Measurements from ENCODE around the gene CNNM4.

DNA sequence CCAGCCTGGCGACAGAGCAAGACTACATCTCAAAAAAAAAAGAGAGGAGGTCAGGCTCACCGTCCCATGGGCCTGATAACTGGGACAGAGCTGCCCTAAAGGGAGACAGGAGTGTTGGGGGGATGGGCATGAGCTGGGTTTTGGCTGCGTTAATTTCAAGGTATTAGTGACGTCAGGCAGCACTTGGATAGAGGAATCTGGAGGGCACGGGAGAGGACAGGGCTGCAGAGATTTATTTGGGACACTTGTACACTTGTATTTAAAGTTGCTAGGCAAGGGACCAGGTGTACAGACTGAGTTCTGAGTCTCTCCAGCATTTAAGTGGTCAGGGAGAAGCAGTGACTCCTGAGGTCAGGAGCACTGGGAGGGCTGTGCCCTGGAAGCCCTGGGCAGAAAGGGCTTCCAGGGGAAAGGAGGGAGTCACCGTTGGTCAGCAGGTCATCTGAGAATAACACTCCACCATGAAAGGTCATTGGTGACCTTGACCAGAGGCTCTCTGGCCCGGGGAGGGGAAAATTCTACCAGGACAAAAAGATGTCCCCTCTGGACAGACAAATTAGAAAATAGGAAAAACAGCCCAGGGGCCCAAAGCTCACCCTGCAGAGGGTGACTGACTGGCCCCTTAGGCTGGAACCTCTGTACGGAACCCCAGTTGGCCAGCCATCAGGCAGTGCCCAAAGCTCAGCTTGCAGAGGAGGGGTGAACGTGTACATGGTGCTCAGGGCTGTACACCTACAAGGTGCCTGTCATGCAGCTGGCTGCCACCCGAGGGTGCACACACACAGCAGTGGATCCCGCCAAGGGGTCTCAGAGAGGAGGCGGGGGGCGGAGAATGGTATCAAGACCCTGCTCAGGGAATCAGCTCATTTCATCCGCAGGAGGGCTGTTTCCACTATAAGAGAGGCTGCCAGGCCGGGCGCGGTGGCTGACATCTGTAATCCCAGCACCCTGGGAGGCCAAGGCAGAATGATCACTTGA lies 32.4 kb downstream of the CNNM4 start:
- no peak for TF ChIP-seq EP300 (conservative IDR thresholded peaks at IDR 0.05; ENCODE audit: poor library complexity, severe bottlenecking)
- no peak for TF ChIP-seq EZH2 (IDR thresholded peaks at IDR 0.05; ENCODE audit: borderline replicate concordance, insufficient read depth, low read length, poor library complexity, severe bottlenecking)
- TF ChIP-seq, protein P1, sequence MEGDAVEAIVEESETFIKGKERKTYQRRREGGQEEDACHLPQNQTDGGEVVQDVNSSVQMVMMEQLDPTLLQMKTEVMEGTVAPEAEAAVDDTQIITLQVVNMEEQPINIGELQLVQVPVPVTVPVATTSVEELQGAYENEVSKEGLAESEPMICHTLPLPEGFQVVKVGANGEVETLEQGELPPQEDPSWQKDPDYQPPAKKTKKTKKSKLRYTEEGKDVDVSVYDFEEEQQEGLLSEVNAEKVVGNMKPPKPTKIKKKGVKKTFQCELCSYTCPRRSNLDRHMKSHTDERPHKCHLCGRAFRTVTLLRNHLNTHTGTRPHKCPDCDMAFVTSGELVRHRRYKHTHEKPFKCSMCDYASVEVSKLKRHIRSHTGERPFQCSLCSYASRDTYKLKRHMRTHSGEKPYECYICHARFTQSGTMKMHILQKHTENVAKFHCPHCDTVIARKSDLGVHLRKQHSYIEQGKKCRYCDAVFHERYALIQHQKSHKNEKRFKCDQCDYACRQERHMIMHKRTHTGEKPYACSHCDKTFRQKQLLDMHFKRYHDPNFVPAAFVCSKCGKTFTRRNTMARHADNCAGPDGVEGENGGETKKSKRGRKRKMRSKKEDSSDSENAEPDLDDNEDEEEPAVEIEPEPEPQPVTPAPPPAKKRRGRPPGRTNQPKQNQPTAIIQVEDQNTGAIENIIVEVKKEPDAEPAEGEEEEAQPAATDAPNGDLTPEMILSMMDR (IDR thresholded peaks at IDR 0.05; ENCODE audit: poor library complexity, severe bottlenecking): no peak
- no peak for TF ChIP-seq RAD21 (conservative IDR thresholded peaks at IDR 0.05)
- no peak for TF ChIP-seq REST (IDR thresholded peaks at IDR 0.05; ENCODE audit: borderline replicate concordance)
- TF ChIP-seq TAF1 (IDR thresholded peaks at IDR 0.05; ENCODE audit: low read depth): no peak
- no peak for TF ChIP-seq POLR2AphosphoS5 (IDR thresholded peaks at IDR 0.05)
- TF ChIP-seq SMC3 (conservative IDR thresholded peaks at IDR 0.05; ENCODE audit: poor library complexity): no peak
